G401.6 (cell line): Measurements from ENCODE around the gene CPEB3.

Experiments
- FAIRE-seq: peaks from 2 replicates; lab custom pipeline; 2012; peaks lifted over from hg19 to GRCh38; lab: Jason Lieb, UNC

CPEB3 gene

GRCh38 chr10:92208736-92209135, 82.1 kb downstream of the CPEB3 start:
- FAIRE-seq = no peak

GRCh38 chr10:92208157-92208720, 82.6 kb downstream of the CPEB3 start:
- FAIRE-seq = no peak

- no peak for FAIRE-seq
Measured at GRCh38 chr10:92207061-92207460, 83.8 kb downstream of the CPEB3 start.

GRCh38 chr10:92203919-92204623, 86.8 kb downstream of the CPEB3 start:
- no peak for FAIRE-seq

GRCh38 chr10:92202536-92202935, 88.3 kb downstream of the CPEB3 start:
- FAIRE-seq = no peak

- FAIRE-seq = no peak
Measured at GRCh38 chr10:92200564-92200963, 90.3 kb downstream of the CPEB3 start.

GRCh38 chr10:92187101-92187500, 103.8 kb downstream of the CPEB3 start:
- no peak for FAIRE-seq

- FAIRE-seq = no peak
Measured at GRCh38 chr10:92184977-92185376, 105.9 kb downstream of the CPEB3 start.

- FAIRE-seq = no peak
Measured at GRCh38 chr10:92183199-92183598, 107.7 kb downstream of the CPEB3 start.

- no peak for FAIRE-seq
Measured at GRCh38 chr10:92181575-92181974, 109.3 kb downstream of the CPEB3 start.

- no peak for FAIRE-seq
Measured at GRCh38 chr10:92180399-92180798, 110.5 kb downstream of the CPEB3 start.

- FAIRE-seq = no peak
Measured at GRCh38 chr10:92177546-92177945, 113.3 kb downstream of the CPEB3 start.

GRCh38 chr10:92175164-92175563, 115.7 kb downstream of the CPEB3 start:
- no peak for FAIRE-seq

GRCh38 chr10:92173996-92174395, 116.9 kb downstream of the CPEB3 start:
- no peak for FAIRE-seq

GRCh38 chr10:92164036-92164696, 126.7 kb downstream of the CPEB3 start:
- no peak for FAIRE-seq

- no peak for FAIRE-seq
Measured at GRCh38 chr10:92162541-92162940, 128.3 kb downstream of the CPEB3 start.

GRCh38 chr10:92156874-92157773, 133.8 kb downstream of the CPEB3 start:
- no peak for FAIRE-seq

- FAIRE-seq = no peak
Measured at GRCh38 chr10:92150823-92151222, 140.1 kb downstream of the CPEB3 start.

GRCh38 chr10:92149261-92149660, 141.6 kb downstream of the CPEB3 start:
- FAIRE-seq = no peak

GRCh38 chr10:92146781-92147180, 144.1 kb downstream of the CPEB3 start:
- no peak for FAIRE-seq

GRCh38 chr10:92146107-92146506, 144.8 kb downstream of the CPEB3 start:
- FAIRE-seq = peak; percentile 30

- FAIRE-seq = no peak
Measured at GRCh38 chr10:92142949-92143348, 147.9 kb downstream of the CPEB3 start.

- FAIRE-seq = no peak
Measured at GRCh38 chr10:92142512-92142911, 148.4 kb downstream of the CPEB3 start.
